Renal pelvis (tissue), 4 donors: ENCODE data around the gene METAP1. TPM values are rescaled to one million over a fixed set of nuclear protein-coding genes. Genes with fewer than 3 reads are reported as not detected.
A peak's percentile ranks its signal among the peaks of the same experiment; 100 is the strongest.
"Not testable (repeated sequence)": the region's sequence is repeated elsewhere in the genome, so short reads cannot be mapped to it uniquely, and the experiment has no call there.

Experiments
- DNase-seq: peaks from one replicate; pipeline ENCODE4 v3.0.0-alpha.2; 2013
- polyA plus RNA-seq, 3 donors: library from polyadenylated mRNA; unstranded; fragments of 120-200 nt; gene quantifications; one replicate each; pipeline ENCODE4 v1.2.1, GENCODE V29; 2013; ENCODE audit not compliant: insufficient read length in 3 of 3

METAP1 gene
- polyA plus RNA-seq, 3 donors, result 62.1 to 77.4 (median 67.6) TPM

DNA sequence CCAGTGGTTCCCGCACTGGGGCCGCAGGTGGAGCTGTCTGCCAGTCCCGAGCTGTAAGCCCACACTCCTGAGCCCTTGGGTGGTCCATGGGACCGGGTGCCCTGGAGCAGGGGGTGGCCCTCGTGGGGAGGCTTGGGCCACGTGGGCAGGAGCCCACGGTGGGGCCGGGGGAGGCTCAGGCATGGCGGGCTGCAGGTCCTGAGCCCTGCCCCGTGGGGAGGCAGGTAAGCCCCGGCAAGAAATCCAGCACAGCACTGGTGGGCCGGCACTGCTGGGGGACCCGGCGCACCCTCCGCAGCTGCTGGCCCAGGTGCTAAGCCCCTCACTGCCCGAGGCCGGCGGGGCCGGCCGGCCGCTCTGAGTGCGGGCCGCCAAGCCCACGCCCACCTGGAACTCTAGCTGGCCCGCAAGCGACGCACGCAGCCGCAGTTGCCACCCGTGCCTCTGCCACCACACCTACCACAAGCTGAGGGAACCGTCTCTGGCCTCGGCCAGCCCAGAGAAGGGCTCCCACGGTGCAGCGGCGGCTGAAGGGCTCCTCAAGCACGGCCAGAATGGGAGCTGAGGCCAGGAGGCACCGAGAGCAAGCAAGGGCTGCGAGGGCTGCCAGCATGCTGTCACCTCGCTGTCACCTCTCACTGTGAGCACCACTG, 2.0 kb upstream of the METAP1 start:
- DNase-seq, result no peak

DNA sequence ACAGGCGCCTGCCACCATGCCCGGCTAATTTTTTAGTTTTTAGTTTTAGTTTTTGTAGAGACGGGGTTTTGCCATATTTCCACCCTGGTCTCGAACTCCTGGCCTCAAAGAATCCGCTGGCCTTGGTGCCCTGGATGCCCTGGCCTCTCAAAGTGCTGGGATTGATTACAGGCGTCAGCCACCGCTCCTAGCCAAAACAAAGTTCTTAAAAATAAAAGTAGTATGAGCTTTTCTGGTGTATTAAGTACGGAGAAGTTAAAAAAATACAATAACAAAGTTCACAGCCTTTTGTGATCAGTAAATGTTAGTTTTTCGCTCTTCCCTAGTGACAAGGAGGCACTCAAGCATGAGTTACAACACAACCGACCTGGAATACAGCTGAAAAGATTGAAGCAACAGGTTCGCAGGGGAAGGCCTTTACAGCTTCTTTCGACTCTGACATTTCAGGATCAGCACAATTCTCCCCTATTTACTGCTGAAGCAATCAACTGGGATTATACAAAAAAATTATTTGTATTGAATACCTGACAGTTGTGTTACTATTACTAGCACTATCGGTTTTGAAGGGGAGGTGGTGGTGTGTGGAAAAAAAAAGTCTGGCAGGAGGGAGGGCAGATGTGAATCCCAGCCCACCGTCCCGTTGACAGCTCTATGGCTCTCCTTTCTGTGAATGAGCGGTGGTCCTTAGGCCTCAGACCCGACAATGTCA, 893 bp upstream of the METAP1 start:
- peak; percentile 22 for DNase-seq

DNA sequence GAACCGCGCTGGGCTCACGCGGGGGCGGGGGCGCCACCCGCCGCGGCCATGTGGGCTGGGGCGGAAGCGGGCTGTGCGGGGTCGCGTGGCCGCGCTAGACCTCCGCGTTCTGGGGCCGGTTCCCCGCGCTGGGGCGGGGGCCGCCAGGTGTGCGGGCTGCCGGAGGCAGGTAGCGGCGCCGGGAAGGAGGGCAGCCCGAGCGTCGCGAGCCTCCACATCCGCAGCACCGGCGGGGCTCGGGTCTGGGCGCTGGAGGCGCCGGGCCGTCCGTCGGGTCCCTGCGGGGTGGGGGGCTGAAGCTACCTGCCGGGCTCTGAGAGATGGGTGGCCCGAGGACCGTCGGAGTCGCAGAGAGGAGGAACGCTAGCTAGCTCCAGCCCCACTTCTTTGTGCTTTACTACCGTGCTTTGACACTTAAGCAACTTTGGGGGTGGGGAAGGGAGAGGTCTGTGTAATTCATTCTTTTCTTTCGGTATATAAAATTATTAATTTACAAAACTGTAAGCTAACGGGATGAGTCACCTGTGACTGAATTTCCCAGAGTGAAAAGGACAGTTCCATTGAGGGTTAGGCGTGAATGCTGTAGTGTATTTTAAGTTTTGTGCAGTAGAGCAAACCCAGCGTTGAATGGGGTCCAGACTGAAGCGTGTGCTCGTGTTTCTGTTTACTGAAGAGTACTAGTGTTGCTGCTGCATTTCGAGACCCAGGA, 689 bp downstream of the METAP1 start:
- DNase-seq, result peak; percentile 26

DNA sequence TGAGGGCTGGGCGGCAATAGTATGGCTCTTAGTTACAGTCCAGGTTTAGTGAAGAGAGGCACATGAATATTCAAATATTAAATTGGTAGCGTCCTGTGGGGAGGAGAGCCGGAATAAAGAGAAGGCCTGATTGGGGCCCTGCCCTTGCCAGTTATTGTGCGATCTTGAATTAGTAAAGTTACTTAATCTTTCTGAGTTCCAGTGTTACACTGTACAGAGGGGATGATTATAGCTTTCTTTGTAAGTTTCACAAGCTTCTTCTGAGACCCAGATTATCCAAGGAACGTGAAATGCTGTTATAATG, 1.2 kb downstream of the METAP1 start:
- DNase-seq, result no peak

DNA sequence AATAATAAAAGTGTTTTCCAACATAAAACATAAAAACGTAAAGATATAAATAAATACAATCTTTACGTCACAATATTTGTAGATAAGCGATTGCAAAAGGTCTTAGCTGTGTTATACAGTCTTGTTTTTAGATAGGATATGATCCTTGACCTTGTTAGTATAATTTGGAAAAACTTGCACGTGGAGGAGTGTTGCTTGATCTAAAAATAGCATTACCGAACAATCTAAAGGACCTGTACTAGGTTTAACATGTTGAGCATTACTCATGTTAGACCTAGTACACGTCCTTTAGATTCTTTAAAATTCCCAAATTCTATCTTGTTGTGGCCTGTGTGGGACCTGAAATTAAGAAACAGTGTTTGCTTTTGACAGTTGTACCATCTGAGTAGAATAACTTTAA, 1.6 kb downstream of the METAP1 start:
- no peak for DNase-seq

DNA sequence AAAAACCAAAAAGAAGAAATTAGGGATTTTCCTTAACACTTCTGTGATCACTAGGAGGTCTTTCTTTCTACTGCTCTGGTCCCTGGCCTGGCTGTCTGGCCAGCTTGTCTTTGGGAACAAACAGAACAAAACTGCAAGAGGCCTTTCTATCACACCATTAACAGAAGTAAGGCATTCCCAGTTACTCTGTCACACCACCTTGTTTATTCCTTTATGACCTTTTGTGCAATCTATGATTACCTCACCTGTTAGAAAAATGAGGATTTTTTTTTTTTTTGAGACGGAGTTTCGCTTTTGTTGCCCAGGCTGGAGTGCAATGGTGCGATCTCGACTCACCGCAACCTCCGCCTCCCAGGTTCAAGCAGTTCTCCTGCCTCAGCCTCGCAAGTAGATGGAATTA, 3.0 kb downstream of the METAP1 start:
- no peak for DNase-seq

DNA sequence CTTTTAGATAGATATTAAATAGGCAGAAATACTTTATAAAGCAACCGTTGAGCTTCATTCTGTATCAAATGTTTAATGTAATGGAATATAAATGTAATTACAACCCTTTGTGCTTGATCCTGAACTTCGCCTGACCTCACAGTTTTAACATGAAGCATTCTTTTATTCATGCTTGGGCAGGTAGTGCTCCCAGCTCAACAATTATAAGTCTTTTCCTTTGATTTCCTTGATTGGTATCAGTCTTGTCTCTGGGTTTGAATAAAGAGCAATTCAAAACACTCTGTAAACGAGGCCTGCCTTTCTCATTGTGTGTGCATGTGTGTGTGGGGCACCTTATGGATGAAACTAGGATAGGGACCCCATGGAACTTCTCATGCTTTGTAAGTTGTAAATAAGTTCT, 6.8 kb downstream of the METAP1 start:
- peak; percentile 4 for DNase-seq

DNA sequence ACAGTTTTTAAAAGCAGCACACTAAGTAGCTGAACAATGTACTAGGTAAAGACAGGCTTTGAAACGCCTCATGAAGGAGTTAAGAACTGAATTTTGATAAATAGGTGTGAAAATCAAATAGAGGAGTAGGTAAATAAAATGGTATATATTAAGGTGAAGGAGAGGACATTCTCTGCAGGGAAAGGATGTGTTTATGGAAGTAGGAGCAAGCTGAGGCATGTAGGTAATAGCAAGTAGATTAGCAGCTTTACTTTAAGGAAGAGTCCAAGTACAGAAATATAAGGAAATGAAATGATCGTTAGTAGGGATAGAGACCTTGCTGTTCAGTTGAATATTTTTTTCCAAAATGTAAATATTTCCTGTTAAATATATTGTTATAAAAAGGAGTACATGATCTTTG, 12.5 kb downstream of the METAP1 start:
- DNase-seq, result no peak

DNA sequence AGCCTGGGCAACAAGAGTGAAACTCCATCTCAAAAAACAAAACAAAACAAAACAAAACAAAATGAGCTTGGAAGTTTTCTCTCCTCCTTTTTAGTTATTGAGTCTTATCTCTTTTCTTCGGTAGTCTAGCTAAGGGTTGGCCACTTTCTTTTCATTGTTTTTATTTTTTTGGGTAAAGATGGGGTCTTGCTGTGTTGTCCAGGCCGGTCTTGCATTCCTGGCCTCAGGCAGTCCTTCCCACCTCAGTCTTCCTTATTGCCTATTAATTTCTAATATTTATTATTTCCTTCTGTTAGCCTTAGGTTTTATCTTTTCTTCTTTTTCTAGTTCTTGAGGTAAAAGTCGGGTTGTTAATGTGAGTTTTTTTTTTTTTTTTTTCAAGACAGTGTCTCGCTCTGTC, 16.4 kb downstream of the METAP1 start:
- DNase-seq, result no peak

DNA sequence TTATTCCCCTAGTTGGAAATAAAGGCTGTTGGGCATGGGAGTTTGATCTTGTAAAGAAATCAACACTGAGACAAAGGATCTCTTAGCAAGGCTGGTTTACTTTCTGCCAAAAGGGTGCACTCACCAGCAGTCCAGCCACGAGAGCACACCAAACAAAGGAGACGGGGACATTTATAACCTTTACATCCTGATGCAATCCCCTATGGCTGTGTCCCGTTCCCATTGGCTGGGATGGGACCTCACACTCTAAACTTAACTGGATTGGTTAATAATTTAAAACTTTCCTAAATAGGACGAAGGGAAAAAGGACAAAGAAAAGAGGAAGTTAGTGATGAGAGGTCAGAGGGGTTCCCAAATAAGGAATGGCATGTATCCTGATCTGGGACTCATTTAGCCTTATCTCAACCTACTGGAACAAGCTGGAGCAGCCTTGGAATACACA, 17.9 kb downstream of the METAP1 start:
- no peak for DNase-seq

DNA sequence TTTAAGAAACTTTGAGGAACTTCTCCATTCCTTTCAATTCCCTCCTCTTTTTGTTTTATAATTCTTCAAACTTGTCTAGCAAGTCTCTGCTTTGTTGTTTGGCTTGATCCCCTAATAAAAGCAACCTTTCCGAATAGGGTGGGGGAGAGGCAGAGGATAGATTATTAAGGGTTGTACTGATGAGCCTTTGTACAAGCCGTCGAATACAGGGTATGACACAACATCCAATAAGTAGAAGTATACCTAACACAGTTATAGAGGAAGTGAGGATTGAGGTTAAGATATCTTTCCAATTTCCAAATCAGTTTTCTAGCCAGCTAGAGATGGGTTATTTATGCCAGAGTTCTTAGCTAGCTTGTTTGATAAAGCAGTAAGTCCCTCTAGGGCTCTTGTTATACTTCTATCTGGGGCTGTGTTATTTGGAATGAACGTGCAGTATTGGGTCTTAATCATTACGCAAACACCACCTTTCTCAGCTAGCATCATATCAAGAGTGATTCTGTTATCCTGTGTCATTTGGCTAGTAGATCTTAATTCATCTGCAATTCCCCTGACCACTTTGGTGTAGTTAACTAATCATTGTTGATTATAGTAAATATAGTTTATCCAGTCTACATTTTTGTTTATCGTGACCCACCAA, 18.5 kb downstream of the METAP1 start:
- DNase-seq, result no peak

DNA sequence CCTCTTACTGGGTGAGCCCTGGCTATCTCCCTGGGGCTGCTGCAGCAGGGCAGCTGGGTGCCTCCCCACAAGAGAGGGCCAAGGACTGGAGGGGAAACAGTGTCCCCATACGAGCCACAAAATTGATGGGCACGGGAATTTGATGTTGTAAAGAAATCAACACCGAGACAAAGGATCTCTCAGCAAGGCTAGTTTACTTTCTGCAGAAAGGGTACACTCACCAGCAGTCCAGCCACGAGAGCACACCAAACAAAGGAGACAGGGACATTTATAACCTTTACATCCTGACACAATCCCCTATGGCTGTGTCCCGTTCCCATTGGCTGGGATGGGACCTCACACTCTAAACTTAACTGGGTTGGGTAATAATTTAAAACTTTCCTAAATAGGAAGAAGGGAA, 25.9 kb downstream of the METAP1 start:
- DNase-seq, result no peak

DNA sequence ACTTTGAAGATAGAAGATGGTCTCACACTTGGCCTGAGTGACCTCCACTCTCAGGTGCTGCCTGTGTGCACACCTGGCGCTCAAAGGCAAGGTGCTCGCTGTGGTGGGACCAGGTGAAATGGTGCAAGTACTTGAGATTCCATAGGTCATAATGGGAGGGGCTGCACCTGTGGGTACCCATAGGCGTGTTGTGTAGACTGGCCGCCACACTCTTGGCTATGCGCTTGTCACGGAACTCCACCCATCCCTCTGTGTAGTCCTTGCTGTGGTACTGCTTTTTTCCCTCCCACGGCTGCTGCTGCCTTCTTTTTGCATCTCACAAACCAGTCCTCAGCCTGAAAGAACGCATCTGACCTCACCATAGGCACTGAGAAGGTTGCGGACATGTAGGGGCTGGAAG, 27.0 kb downstream of the METAP1 start:
- no peak for DNase-seq

DNA sequence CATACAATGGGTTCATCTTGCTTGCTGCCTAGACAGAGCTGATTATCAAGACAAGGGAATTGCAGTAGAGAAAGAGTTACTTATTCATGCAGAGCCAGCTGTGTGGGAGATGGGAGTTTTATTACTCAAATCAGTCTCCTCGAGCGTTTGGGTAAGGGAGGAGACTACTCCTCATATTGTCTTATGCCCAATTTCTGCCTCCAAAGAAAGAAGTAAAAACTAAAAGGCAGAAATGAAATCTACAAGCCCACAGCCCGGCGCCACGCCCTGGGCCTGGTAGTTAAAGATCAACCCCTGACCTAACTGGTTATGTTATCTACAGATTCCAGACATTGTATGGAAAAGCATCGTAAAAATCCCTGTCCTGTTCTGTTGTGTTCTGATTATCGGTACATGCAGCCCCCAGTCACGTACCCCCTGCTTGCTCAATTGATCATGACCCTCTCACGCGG, 28.3 kb downstream of the METAP1 start:
- not testable (repeated sequence) for DNase-seq

DNA sequence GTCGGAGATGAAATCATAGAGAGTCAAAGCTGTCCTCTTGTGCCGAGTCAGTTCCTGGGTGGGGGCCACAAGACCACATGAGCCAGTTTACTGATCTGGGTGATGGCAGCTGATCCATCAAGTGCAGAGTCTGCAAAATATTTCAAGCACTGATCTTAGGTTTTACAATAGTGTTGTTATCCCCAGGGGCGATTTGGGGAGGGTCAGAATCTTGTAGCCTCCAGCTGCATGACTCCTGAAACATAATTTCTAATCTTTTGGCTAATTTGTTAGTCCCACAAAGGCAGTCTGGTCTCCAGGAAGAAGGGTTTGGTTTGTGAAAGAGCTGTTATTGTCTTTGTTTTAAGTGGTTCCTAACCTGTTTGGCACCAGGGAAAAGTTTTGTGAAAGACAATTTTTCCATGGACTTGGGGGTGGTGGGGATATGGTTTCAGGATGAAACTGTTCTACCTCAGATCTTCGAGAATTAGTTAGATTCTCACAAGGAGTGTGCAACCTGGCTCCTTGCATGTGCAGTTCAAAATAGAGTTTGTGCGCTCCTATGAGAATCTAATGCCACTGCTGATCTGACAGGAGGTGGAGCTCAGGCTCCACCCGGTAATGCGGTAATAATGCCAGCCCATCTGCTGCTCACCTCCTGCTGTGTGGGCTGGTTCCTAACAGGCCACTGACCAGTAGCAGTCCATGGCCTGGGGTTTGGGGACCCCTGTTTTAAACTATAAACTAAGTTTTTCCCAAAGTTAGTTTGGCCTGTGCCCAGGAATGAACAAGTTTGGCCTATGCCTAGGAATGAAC, 29.2 kb downstream of the METAP1 start:
- DNase-seq, result no peak

DNA sequence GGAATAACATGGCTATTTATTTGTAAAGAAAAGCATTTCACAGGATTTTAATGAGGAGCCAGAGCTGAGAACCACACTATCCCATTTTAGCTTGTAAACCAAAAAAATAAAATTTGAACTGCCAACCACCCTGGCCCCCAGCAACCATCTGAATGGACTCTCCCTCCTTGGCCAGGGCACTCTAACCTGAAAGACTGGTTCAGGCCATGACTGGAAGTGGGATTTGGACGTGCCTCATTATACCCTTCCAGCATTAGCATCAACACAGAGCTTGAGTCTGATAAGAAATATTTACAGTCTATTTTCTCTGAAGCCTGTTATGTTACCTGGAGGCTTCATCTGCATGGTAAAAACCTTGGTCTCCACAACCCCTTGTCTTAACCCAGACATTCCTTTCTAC, 30.0 kb downstream of the METAP1 start:
- DNase-seq, result no peak

DNA sequence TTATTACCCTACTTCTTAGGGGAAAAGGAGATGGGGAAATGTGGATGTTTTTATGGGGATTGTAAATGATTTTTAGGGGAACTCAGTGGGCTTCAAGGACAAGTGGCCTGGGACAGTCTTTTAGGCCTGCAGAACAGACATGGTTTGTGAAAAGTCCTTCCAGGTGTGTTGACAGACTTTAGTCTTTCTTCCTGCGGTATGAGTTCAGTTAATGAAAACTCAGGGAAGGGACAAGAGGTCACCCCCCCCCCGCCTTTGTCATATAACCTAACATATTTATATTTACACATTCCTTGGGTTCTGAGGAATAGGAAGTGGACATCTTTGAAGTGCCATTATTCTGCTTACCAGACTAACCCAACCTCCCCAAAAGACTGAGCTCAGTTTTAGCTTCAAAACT, 31.8 kb downstream of the METAP1 start:
- no peak for DNase-seq

DNA sequence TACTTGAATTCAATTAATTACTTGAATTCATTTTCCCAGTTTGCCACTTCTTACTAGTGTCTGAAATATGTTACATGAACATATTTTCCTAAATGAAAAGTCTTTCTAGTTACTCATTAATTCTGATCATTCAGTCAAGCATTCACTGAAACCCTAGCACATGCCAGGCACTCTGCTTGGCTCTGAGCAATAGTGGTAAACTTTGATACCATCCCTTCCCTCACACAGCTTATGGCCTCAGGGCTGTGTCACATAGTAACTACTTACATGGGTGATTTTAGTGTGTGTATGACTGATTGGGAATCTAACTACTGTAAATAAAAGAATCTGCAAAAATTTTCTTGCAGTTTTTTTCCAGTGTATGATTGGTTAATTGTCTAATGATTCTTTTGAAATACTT, 32.7 kb downstream of the METAP1 start:
- DNase-seq, result no peak

DNA sequence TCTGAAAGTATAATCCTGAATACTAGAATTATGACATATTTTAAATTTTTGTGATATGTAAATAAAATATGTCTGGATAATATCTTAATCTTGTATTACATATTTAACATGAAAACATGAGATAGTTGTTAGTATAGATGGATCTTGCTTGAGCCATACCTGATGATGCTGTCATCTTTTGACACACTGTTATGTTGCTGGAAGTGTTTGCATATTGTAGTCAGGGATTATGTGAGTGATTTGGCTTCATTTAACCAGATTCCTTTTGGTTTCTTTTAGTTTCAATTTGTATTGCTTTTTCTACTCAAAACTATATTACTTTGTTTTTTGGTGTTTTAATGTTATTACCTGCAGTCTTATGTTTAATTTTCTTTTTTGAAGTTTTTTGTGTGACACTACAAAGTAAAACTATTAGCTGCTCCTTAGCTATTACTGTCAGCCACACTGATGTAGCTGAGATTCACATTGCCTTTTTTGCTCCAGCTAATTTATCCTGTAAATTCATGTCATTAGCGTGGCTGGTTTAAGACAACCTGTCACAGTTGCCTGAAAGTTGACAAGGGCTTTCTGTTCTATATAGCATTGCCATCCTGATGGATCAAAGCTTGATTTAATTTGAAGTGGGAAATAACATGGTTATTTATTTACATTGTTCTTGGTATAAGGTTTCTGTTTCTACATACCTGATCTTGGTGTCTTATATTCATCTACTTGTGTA, 33.7 kb downstream of the METAP1 start:
- no peak for DNase-seq

DNA sequence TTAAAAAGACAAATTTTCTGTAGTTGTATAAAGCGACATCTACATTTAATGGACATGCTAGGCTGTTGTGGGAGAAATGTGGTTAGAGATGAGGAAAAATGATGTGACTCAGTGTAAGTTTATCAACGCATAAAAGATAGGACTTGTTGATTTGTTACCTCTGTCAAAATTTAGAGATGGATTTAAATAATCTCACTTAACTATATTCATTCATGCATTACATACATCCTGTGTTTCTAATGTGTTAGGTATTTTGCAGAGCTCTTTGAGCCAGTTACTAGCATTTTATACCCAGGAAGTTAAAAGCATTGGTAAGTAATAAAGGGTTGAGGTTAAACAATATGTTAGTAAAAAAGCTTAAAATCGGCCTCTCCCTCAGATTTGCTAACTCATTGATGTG, 34.3 kb downstream of the METAP1 start:
- DNase-seq, result no peak

DNA sequence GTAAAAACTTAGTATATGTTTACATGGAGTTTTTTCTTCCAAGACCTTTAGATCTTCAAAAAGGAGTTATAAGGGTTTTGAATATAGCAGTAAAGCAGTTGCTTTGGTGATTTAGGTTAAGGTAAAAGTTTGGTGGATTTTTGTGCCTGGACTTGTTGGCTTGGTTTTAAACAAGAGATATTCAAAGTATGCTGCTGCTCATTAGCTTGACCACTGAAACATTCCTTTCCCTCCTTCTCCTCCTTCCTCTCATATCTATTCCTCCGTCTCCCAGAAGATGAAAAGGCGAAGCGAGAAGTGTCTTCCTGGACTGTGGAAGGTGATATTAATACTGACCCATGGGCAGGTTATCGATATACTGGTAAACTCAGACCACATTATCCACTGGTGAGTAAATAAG, 38.4 kb downstream of the METAP1 start:
- DNase-seq, result no peak
